LNCaP clone FGC (cell line): ENCODE data around the gene COPS8.

Source experiments
- DNase-seq: peaks from one replicate; pipeline ENCODE4 v3.0.0-alpha.2; 2011; ENCODE audit warnings: low read depth
- H3K4me3 ChIP-seq: 2 replicates; pipeline ENCODE4 v1.5.1; 2011; ENCODE audit warnings: mild to moderate bottlenecking, low read depth, low read length, control low read depth
- TF ChIP-seq, protein P1 (sequence below): IDR thresholded peaks from 2 replicates; pipeline ENCODE4 v1.5.1; 2012; ENCODE audit warnings: mild to moderate bottlenecking; ENCODE audit not compliant: control insufficient read depth, insufficient read depth; ENCODE audit errors: extremely low read depth

Gene COPS8

DNA sequence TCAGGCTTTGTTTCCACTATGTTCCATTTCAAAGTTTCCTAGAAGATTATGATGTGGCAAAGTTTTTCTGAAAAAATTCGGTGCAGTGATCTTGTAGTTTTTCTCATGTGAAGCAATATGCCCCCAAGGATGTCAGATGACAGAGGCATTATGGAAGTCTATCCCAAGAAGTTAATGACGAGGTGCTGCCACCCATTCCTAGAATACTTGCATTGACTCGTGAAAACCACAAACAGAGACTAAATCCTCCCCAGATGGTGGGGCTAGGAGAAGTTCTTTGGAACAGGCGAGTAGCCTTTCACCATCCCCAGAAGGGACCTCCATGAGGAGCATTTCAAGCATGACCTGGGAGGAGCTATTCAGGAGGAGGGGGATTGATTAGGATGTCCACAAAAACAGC, 40.2 kb upstream of the COPS8 start:
- no peak for DNase-seq
- H3K4me3 ChIP-seq = no peak overlapping the region
- TF ChIP-seq, protein P1, sequence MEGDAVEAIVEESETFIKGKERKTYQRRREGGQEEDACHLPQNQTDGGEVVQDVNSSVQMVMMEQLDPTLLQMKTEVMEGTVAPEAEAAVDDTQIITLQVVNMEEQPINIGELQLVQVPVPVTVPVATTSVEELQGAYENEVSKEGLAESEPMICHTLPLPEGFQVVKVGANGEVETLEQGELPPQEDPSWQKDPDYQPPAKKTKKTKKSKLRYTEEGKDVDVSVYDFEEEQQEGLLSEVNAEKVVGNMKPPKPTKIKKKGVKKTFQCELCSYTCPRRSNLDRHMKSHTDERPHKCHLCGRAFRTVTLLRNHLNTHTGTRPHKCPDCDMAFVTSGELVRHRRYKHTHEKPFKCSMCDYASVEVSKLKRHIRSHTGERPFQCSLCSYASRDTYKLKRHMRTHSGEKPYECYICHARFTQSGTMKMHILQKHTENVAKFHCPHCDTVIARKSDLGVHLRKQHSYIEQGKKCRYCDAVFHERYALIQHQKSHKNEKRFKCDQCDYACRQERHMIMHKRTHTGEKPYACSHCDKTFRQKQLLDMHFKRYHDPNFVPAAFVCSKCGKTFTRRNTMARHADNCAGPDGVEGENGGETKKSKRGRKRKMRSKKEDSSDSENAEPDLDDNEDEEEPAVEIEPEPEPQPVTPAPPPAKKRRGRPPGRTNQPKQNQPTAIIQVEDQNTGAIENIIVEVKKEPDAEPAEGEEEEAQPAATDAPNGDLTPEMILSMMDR = no peak

DNA sequence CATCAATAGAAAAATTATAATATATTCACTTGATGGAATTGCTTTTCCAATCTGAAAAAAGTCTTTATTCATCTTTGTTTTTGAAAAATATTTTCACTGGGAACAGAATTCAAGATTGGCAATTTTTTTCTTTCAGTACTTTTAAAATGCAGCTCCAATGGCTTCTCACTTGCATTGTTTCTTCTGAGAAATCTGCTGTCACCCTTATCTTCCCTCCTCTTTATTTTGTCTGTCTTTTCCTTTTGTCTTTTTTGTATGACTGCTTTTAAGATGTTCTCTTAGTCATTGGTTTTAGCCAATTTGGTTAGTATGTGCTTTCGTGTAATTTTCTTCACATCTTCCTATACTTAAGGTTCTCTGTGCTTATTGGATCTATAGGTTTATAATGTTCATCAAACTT, 37.1 kb upstream of the COPS8 start:
- TF ChIP-seq, protein P1 = no peak
- no peak overlapping the region for H3K4me3 ChIP-seq
- DNase-seq = no peak

DNA sequence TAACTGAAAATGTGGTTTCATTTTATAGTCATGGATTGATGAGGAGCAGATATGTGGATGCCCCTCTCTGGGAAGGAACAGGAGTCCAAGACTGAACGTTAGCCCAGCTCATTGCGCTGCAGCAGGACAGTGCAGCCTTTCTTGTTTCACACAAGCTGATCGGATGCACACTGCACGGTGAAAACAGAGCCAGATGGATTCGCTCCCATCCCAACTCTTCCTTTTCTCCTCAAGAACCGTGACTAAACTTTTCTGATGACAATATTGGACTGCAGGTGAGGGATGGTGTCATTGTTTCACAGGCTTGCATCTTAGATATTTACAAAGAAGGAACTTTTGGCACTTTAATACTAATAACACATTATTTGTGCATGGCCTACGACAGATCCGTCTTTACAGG, 33.8 kb upstream of the COPS8 start:
- no peak overlapping the region for H3K4me3 ChIP-seq
- DNase-seq = no peak
- TF ChIP-seq, protein P1 = no peak

DNA sequence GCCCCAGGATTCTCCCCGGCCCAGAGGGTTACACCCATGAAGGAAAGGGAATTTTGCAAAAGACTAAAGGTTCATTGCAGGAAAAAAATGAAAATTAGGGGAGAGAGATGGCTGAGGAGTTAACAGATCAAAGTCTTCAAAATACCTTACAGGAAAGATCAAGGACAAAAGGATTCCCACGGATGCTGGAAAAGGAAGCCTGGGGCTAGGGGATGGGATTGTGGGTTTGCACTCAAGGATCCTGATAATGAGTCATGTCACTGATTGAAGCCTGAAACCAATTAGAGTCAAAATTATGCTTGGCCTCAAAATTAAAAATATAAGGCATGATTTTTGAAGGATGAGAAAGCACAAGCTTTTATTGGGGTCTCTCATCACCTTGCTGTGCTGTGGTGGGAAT, 32.6 kb upstream of the COPS8 start:
- TF ChIP-seq, protein P1 = no peak
- H3K4me3 ChIP-seq = no peak overlapping the region
- no peak for DNase-seq

DNA sequence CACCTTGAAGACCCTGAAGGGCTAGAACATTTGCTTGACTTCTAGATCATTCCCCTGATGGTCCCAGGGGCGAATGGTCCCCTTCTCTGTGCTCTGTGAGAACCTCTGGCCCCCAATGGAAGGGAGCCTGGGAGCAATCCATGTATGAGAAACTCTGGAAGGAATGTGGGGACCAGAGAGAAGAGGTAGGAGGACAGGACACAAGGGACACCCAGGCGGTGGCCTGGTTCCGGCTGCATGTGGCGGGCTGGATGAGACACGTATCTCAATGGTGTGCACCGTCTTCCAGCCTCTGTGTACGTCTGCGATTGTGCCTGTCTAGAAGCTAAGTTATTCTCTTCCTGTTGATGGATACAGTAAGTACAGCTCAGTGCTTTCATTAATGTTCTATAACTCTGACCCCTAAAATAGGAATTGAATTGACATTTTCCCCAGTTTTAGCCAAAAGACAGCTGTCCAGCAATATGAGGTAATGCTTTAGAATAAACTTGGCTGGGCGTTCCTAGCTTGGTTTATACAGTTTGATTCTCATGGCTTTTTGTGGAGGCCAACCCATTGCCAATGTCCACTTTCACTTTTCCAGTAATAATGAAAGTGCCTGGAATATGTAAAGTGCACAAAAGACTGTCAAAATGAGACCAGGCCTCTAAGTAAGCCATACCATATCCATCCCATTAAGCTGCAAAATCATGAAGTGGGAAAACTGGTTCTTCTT, 30.1 kb upstream of the COPS8 start:
- TF ChIP-seq, protein P1 = no peak
- H3K4me3 ChIP-seq = no peak overlapping the region
- no peak for DNase-seq

DNA sequence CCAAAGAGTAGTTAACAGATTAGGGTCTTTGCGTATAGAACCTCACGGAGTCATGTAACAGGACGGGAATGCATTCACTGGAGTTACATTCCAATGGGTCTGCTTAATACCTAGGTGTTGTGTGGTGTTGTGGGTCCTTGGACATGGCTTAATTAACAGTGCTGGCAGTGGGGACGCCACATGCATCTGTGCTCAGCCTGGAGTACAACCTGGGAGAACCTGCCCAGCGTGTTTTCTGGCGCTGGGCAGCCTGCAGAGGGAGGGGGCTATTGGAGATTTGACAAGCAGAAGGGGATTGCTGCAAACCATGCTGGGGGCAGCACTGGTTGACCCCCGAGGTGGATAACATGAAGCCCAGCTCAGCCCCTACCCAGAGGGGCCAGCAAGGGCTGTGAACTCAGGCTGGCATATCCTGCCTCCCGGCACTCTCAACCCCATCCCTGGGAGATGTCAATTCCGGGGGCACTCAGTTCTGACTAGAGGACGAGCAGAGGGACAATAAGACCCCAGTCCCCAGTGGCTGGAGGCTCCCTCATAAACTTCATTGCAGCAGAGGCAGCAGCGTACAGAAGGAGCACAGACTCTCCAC, 29.3 kb upstream of the COPS8 start:
- DNase-seq = no peak
- H3K4me3 ChIP-seq = no peak overlapping the region
- TF ChIP-seq, protein P1 = no peak

DNA sequence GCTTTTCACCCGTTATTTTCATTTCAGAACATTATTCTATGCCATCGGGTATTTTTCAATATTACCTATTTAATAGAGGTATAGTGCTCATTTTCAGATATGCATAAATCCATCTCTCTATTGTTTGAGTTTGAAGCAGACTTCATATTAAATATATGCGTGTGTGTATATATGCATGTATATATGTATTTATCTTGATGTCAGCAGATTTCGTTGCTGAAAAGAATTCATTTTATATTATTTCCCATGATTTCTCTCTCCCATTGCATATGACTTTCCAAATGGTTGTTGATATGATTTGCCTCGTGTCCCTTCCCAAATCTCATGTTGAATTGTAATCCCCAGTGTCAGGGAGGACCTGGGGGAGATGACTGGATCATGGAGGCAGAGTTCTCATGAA, 28.6 kb upstream of the COPS8 start:
- TF ChIP-seq, protein P1 = no peak
- DNase-seq = no peak
- H3K4me3 ChIP-seq = no peak overlapping the region
